GM12878 (cell line): ENCODE results near the gene BECN2. TPM values are rescaled to one million over a fixed set of nuclear protein-coding genes. Genes with fewer than 3 reads are reported as not detected.

Experiments used
- ATAC-seq: fragments of 200-7000 bp; cut with Tn5 transposase; 3 replicates; pipeline ENCODE4 v1.9.1; 2020; ENCODE audit warnings: mild to moderate bottlenecking, moderate library complexity
- BruUV-seq: library from RNA; stranded (reverse); fragments of 400-500 nt; replicated peaks from 2 replicates; lab custom pipeline; 2021; lab: Mats Ljungman, UMichigan
- CTCF ChIA-PET: fragments of 300-600 bp; sonication (Branson Sonifier 250); formaldehyde crosslinking; extraction: SDS; loops from one replicate; lab custom pipeline; 2021; ENCODE audit warnings: inconsistent platforms; lab: Yijun Ruan, JAX
- POLR2A ChIA-PET: fragments of 350-600 bp; formaldehyde crosslinking; extraction: SDS; loops from one replicate; lab custom pipeline; 2021; ENCODE audit warnings: inconsistent platforms; lab: Charles Lee
- RAD21 ChIA-PET: fragments of 300-600 bp; sonication (Branson Sonifier 250); formaldehyde crosslinking; loops from one replicate; lab custom pipeline; 2023; ENCODE audit warnings: antibody characterized with exemption; ENCODE audit not compliant: unreplicated experiment; lab: Charles Lee
- SMC1A ChIA-PET: fragments of 300-600 bp; sonication (Branson Sonifier 250); formaldehyde crosslinking; loops from one replicate; lab custom pipeline; 2023; ENCODE audit not compliant: unreplicated experiment, uncharacterized antibody; lab: Charles Lee
- DNase-seq: peaks from one replicate; pipeline ENCODE4 v3.0.0-alpha.2; 2011; ENCODE audit warnings: low read depth, low spot score
- FAIRE-seq: peaks from 3 replicates; lab custom pipeline; 2011; peaks lifted over from hg19 to GRCh38; lab: Jason Lieb, UNC
- H2AFZ ChIP-seq: 2 replicates; pipeline ENCODE4 v1.6.0; 2011; ENCODE audit warnings: low read depth, low read length, control low read depth; ENCODE audit not compliant: control insufficient read depth
- H3K27ac ChIP-seq: 2 replicates; pipeline ENCODE4 v1.5.1; 2011; ENCODE audit warnings: control low read depth; ENCODE audit not compliant: control insufficient read depth, insufficient read depth
- H3K27me3 ChIP-seq, 2 experiments: replicated peaks in 1 of 2; 2 replicates each; pipeline versions ENCODE4 v1.6.0 to v1.6.1; 2011; ENCODE audit warnings: low read length in 1 of 2; ENCODE audit not compliant: control insufficient read depth in 2 of 2, insufficient read depth in 2 of 2
- H3K36me3 ChIP-seq, 2 experiments: 2 replicates each; pipeline ENCODE4 v1.5.1; 2011; ENCODE audit warnings: low read length in 1 of 2; ENCODE audit not compliant: control insufficient read depth in 2 of 2, insufficient read depth in 2 of 2
- H3K4me1 ChIP-seq: 2 replicates; pipeline ENCODE4 v1.6.1; 2011; ENCODE audit warnings: mild to moderate bottlenecking, low read length, moderate library complexity, mixed read lengths; ENCODE audit not compliant: control insufficient read depth, insufficient read depth
- H3K4me2 ChIP-seq: 2 replicates; pipeline ENCODE4 v1.6.0; 2011; ENCODE audit warnings: control low read depth; ENCODE audit not compliant: control insufficient read depth, insufficient read depth
- H3K4me3 ChIP-seq: fragments of 200-600 bp; sonication (generic); 2 replicates; pipeline ENCODE4 v1.5.1; 2016
- H3K79me2 ChIP-seq: 2 replicates; pipeline ENCODE4 v1.6.0; 2011; ENCODE audit warnings: low read length; ENCODE audit not compliant: control insufficient read depth, insufficient read depth
- H3K9ac ChIP-seq: 2 replicates; pipeline ENCODE4 v1.8.0; 2011; ENCODE audit warnings: low read length, control low read depth, mixed read lengths; ENCODE audit not compliant: control insufficient read depth, insufficient read depth
- H3K9me3 ChIP-seq: replicated peaks from 3 replicates; pipeline ENCODE4 v1.5.1; 2011; ENCODE audit warnings: mild to moderate bottlenecking, low read length; ENCODE audit not compliant: control insufficient read depth, insufficient read depth
- H4K20me1 ChIP-seq: 2 replicates; pipeline ENCODE4 v1.6.0; 2011; ENCODE audit not compliant: control insufficient read depth, insufficient read depth
- BCL11A ChIP-seq: IDR thresholded peaks from 2 replicates; pipeline ENCODE4 v1.6.1; 2011; ENCODE audit warnings: low read depth, low read length
- EED ChIP-seq: sonication (generic); IDR thresholded peaks from 2 replicates; pipeline ENCODE4 v1.6.1; 2016; ENCODE audit warnings: antibody characterized with exemption, low read depth
- FOS ChIP-seq: IDR thresholded peaks from 3 replicates; pipeline ENCODE4 v1.6.1; 2011; ENCODE audit warnings: borderline replicate concordance; ENCODE audit not compliant: insufficient read length; ENCODE audit errors: extremely low read depth
- GATAD2B ChIP-seq: fragments of 450-650 bp; conservative IDR thresholded peaks from 2 replicates; pipeline ENCODE4 v1.6.1; 2017; ENCODE audit warnings: low read depth, mild to moderate bottlenecking, moderate library complexity
- MTA2 ChIP-seq: fragments of 450-650 bp; IDR thresholded peaks from 2 replicates; pipeline ENCODE4 v1.6.1; 2016; ENCODE audit warnings: low read depth, mild to moderate bottlenecking, moderate library complexity
- NFYA ChIP-seq: IDR thresholded peaks from 2 replicates; pipeline ENCODE4 v1.6.1; 2011; ENCODE audit warnings: low read depth, mild to moderate bottlenecking, low read length, improper control_type of control experiment, borderline replicate concordance
- RCOR1 ChIP-seq: conservative IDR thresholded peaks from 2 replicates; pipeline ENCODE4 v1.6.1; 2012; ENCODE audit warnings: low read depth, low read length, improper control_type of control experiment
- RFX5 ChIP-seq: IDR thresholded peaks from 2 replicates; pipeline ENCODE4 v1.6.1; 2011; ENCODE audit warnings: low read depth, low read length, improper control_type of control experiment
- SPI1 ChIP-seq: IDR thresholded peaks from 2 replicates; pipeline ENCODE4 v1.6.1; 2011; ENCODE audit warnings: low read depth, mild to moderate bottlenecking, low read length, moderate library complexity, borderline replicate concordance; ENCODE audit not compliant: insufficient read depth
- TAF1 ChIP-seq: IDR thresholded peaks from 2 replicates; pipeline ENCODE4 v1.6.1; 2011; ENCODE audit warnings: mild to moderate bottlenecking, low read depth, low read length, borderline replicate concordance
- TCF3 ChIP-seq: IDR thresholded peaks from 2 replicates; pipeline ENCODE4 v1.6.1; 2012; ENCODE audit warnings: low read depth, mild to moderate bottlenecking, low read length, borderline replicate concordance; ENCODE audit not compliant: insufficient read depth
- WGBS: methylation state at CpG from one replicate; pipeline ENCODE4 v1.1.6; 2016; ENCODE audit warnings: low lambda C conversion rate; ENCODE audit not compliant: insufficient replicate concordance, insufficient coverage; ENCODE audit errors: missing lambda C conversion rate; 5-methylcytosine and 5-hydroxymethylcytosine counted together
- in situ Hi-C: fragments of 300-500 bp; cut with MboI; formaldehyde crosslinking; loops from 9 replicates; pipeline ENCODE4 v1.14.3; 2018; ENCODE audit warnings: mixed read lengths
- intact Hi-C: fragments of 100-400 bp; cut with micrococcal nuclease; formaldehyde crosslinking; loops from one replicate; pipeline ENCODE4 v1.14.2; 2022; ENCODE audit not compliant: unreplicated experiment
- polyA plus RNA-seq, 11 experiments: library from polyadenylated mRNA; depleted of rRNA in 4 of 11; unstranded in 6 of 11; stranded (reverse) in 5 of 11; fragments of >200 nt; fragmentation: Nextera tagmentation in 4 of 11; fragmentation: Illumina TruSeq in 1 of 11; extraction: Ambion mirVana in 4 of 11; extraction: Trizol in 1 of 11; gene quantifications; 1 replicate in 1 of 11; 2 replicates in 10 of 11; pipeline versions ENCODE4 v1.2.1 to v1.2.3, GENCODE V29; 2011 to 2016; ENCODE audit warnings: inconsistent platforms in 2 of 11, missing spikeins in 2 of 11, low read depth in 1 of 11
- total RNA-seq, 4 experiments: library from RNA; depleted of rRNA in 3 of 4; stranded (reverse); fragments of >200 nt in 3 of 4; fragmentation: Illumina TruSeq in 1 of 4; extraction: Trizol in 1 of 4; gene quantifications; 2 replicates each; pipeline versions ENCODE4 v1.2.1 to v1.2.3, GENCODE V29; 2013 to 2021
- TF ChIP-seq, protein P1 (sequence below): IDR thresholded peaks from 2 replicates; pipeline ENCODE4 v1.6.1; 2012; ENCODE audit warnings: low read depth, low read length, improper control_type of control experiment
- TF ChIP-seq, protein P2 (sequence below): fragments of 150-350 bp; IDR thresholded peaks from 2 replicates; pipeline ENCODE4 v1.6.1; 2014; ENCODE audit warnings: mild to moderate bottlenecking, low read depth, low read length

BECN2 gene
- total and polyA plus RNA-seq, 10 of the 15 experiments (the other 5 are each of a cell fraction or from before 2014, with no cell fraction given) = not detected

DNA sequence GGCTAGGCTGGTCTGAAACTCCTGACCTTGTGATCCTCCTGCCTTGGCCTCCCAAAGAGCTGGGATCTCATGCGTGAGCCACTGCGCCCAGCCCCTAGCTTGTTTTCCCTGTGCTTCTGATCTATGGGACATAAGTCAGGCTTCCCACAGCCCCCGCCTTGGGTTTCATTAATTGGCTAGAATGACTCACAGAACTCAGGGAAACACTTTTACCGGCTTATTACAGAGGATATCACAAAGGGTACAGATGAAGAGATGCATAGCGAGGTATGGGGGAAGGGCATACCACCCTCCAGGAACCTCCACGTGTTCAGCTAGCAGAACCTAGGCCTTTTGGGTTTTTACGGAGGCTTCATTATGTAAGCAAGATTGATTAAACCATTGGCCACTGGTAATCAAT is 42.9 kb downstream of the BECN2 start:
- BruUV-seq = no TSS peak
- Histone ChIP-seq H3K27me3 (no peaks in the 10 kb centered on the region; a peak in 1 of 4 replicates), H3K4me1 (no peaks in the 10 kb centered on the region; the same call in 1 of the 2 replicates), H3K9me3 (no peaks in the 10 kb centered on the region), H3K4me3 (no peak overlapping the region), H3K4me2 (no peak overlapping the region), H3K36me3 (no peaks in the 10 kb centered on the region), H2AFZ (no peak overlapping the region), H3K27ac (no peak overlapping the region), H3K9ac (no peak overlapping the region), H3K79me2 (no peaks in the 10 kb centered on the region), H4K20me1 (no peaks in the 10 kb centered on the region)
- no peak for ATAC-seq
- ChIA-PET SMC1A (interaction anchor here (1.2 to 1.5 kb wide), 2 partner anchors 104 to 105 kb away, joined by 3 to 5 read pairs; no protein-coding TSS in a partner anchor), POLR2A (no interaction called here), RAD21 (interaction anchor here (0.9 kb wide), 1 partner anchor 389 kb away, joined by 3 read pairs; no protein-coding TSS in a partner anchor), CTCF (interaction anchor here (0.6 to 5.5 kb wide), 3 partner anchors 14 to 423 kb away, joined by 3 to 39 read pairs (median 4); no protein-coding TSS in a partner anchor)
- WGBS = 72% methylated on average over 7 of the region's 7 CpGs
- intact Hi-C loops = no loop called here
- in situ Hi-C loops = no loop called here
- FAIRE-seq = no peak
- no peak for DNase-seq
- TF ChIP-seq MTA2 (no peak), GATAD2B (no peak)

DNA sequence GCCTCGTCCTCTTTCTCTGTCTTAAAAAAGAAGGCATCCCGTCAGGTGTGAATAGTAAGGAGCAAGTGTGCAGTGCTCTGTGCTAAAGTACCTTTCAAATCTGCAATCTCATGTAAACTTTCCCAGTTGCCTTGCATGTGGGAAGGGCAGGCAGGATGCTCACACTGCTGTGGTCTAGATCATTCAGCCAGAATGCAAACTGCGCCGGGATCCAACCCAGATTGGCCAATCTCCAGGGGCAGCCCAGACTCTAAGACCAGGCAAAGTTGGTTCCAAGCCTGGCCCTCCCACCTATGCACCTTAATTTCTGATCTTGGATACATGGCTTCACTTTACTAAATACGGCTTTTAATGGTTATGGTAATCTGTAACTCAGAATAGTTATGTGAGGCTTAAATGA is 44.5 kb downstream of the BECN2 start:
- Histone ChIP-seq H4K20me1 (no peaks in the 10 kb centered on the region), H3K9me3 (no peaks in the 10 kb centered on the region), H3K27me3 (no peaks in the 10 kb centered on the region; a peak in 1 of 4 replicates), H3K4me3 (no peak overlapping the region), H3K9ac (no peak overlapping the region), H2AFZ (no peak overlapping the region), H3K36me3 (no peaks in the 10 kb centered on the region), H3K27ac (no peak overlapping the region), H3K4me1 (no peaks in the 10 kb centered on the region; the same call in 1 of the 2 replicates), H3K4me2 (no peak overlapping the region), H3K79me2 (no peaks in the 10 kb centered on the region)
- RAD21 ChIA-PET = no interaction called here
- no TSS peak for BruUV-seq
- POLR2A ChIA-PET = no interaction called here
- DNase-seq (no peak), FAIRE-seq (no peak), ATAC-seq (no peak)
- SMC1A ChIA-PET = no interaction called here
- intact Hi-C loops (no loop called here), in situ Hi-C loops (no loop called here)
- CTCF ChIA-PET = interaction anchor here (0.6 to 0.8 kb wide), 2 partner anchors 177 to 391 kb away, joined by 3 read pairs; no protein-coding TSS in a partner anchor
- WGBS = 49% methylated on average over 5 of the region's 5 CpGs
- TF ChIP-seq FOS (no peak), RCOR1 (no peak), SPI1 (no peak), NFYA (no peak), BCL11A (no peak), TCF3 (no peak), TAF1 (no peak), RFX5 (no peak), EED (no peak)
- TF ChIP-seq, protein P1, sequence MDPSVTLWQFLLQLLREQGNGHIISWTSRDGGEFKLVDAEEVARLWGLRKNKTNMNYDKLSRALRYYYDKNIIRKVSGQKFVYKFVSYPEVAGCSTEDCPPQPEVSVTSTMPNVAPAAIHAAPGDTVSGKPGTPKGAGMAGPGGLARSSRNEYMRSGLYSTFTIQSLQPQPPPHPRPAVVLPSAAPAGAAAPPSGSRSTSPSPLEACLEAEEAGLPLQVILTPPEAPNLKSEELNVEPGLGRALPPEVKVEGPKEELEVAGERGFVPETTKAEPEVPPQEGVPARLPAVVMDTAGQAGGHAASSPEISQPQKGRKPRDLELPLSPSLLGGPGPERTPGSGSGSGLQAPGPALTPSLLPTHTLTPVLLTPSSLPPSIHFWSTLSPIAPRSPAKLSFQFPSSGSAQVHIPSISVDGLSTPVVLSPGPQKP = no peak
- TF ChIP-seq, protein P2, sequence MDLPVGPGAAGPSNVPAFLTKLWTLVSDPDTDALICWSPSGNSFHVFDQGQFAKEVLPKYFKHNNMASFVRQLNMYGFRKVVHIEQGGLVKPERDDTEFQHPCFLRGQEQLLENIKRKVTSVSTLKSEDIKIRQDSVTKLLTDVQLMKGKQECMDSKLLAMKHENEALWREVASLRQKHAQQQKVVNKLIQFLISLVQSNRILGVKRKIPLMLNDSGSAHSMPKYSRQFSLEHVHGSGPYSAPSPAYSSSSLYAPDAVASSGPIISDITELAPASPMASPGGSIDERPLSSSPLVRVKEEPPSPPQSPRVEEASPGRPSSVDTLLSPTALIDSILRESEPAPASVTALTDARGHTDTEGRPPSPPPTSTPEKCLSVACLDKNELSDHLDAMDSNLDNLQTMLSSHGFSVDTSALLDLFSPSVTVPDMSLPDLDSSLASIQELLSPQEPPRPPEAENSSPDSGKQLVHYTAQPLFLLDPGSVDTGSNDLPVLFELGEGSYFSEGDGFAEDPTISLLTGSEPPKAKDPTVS = no peak
